ENCODE results near the gene MFGE8. TPM values are rescaled to one million over a fixed set of nuclear protein-coding genes. Genes with fewer than 3 reads are reported as not detected.

MFGE8 gene
- total RNA-seq, 4 donors from 2014 or later: 496 to 734 (median 508) TPM

DNA sequence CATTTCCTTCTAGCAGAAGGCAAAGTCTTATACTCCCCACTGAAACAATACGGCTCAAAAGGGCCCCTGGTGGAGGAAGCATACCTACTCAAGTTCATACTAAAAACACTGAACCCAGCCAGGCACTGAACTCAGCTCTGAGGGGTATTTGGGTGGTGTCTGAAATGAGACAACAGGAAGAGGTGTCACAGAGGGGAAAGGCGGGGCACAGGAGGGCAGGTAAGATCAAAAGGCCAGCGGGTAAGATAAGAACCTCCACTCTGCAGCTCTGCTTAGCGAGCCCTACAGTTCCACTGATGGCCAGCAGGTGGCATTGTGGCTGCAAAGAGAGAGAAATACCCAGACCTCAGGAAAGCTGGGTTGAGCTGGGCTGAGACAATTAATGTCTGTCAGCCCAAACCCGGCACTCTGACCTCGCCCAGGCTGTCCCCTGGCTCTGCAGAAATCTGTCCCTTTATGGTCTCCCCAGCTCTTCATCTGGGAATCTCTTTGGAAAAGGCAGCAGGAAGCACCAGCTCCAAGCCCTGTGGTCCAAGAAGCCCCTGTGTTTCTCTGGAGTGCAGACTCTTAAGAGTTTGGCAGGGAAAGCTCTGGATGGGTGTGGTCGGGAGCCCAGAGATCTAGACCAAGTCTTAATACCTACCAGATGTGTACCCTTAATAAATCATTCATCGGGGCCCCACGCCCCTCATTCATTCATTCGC is 8.4 kb downstream of the MFGE8 start:
- H3K27me3 ChIP-seq: no peaks in the 10 kb centered on the region
- WGBS, 2 donors (ENCODE audit: low coverage in 1 of 2): 6 to 16% methylated on average over 7 to 9 of the region's 10 CpGs
- H3K36me3 ChIP-seq: peaks cover 0 to 91% of the 10 kb centered on the region in 2 donors
- H3K9me3 ChIP-seq: no peaks in the 10 kb centered on the region
- peak overlapping the region in 3 of 4 donors; percentile 44 to 49 (median 48) for H3K27ac ChIP-seq
- no peak overlapping the region for H3K4me3 ChIP-seq
- TF ChIP-seq POLR2A (IDR thresholded peaks at IDR 0.05) (no peak), POLR2AphosphoS5 (IDR thresholded peaks at IDR 0.05) (peak; percentile 35), EP300 (IDR thresholded peaks at IDR 0.05) (no peak)
- TF ChIP-seq, protein P1, sequence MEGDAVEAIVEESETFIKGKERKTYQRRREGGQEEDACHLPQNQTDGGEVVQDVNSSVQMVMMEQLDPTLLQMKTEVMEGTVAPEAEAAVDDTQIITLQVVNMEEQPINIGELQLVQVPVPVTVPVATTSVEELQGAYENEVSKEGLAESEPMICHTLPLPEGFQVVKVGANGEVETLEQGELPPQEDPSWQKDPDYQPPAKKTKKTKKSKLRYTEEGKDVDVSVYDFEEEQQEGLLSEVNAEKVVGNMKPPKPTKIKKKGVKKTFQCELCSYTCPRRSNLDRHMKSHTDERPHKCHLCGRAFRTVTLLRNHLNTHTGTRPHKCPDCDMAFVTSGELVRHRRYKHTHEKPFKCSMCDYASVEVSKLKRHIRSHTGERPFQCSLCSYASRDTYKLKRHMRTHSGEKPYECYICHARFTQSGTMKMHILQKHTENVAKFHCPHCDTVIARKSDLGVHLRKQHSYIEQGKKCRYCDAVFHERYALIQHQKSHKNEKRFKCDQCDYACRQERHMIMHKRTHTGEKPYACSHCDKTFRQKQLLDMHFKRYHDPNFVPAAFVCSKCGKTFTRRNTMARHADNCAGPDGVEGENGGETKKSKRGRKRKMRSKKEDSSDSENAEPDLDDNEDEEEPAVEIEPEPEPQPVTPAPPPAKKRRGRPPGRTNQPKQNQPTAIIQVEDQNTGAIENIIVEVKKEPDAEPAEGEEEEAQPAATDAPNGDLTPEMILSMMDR (IDR thresholded peaks at IDR 0.05): peak in 3 of 4 experiments; percentile 96 to 99 (median 98)
- H3K4me1 ChIP-seq: peaks cover 0 to 46% (median 22%) of the 10 kb centered on the region in 3 donors
- peak; percentile 80 for ATAC-seq

DNA sequence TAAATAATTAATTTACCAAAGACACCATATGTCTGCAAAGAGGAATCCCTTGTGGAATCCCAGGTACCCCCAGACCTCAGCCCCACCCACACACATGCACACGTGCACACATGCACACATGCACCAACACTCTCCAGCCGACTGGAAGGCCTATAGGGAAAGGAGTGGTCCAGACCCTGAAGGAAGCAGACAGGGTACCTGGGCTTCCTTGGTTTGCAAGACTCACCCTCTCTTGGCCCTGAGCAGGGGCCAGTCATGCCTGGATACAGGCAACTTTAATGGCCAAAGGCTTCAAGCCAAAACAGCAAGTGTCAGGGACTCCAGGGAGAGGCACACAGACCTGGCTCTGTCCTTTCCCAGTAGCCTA is 8.9 kb downstream of the MFGE8 start:
- no peak for TF ChIP-seq POLR2A (IDR thresholded peaks at IDR 0.05)
- no peak for TF ChIP-seq POLR2AphosphoS5 (IDR thresholded peaks at IDR 0.05)
- TF ChIP-seq EP300 (IDR thresholded peaks at IDR 0.05): no peak
- TF ChIP-seq, protein P1 (IDR thresholded peaks at IDR 0.05): no peak
- no peak for ATAC-seq
- Histone ChIP-seq H3K4me1 (peaks cover 0 to 41% (median 16%) of the 10 kb centered on the region in 3 donors), H3K36me3 (peaks cover 0 to 91% of the 10 kb centered on the region in 2 donors), H3K4me3 (no peak overlapping the region), H3K27ac (peak overlapping the region in 1 of 4 donors; percentile 49), H3K9me3 (no peaks in the 10 kb centered on the region), H3K27me3 (no peaks in the 10 kb centered on the region)
- WGBS, 2 donors (ENCODE audit: low coverage in 1 of 2): 20 to 60% methylated on average over 1 of the region's 2 CpGs

DNA sequence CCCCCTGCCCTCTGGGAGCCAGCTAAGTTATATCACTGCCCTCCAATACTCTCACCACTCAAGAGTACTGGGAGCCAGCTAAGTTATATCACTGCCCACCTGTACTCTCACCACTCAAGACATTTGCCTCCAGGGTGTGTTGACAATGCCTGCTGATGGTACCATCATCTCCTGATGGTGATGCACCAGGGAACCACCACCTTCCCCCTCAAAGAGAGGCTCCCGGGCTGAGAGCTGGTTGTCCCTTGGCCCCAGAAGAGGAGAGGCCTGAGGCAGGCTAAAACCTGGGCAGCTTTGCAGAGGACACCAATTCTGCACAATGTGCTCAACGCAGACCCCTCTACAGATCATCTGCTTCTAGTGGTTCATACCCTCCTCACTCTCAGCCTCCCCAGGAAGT is 10.3 kb downstream of the MFGE8 start:
- ATAC-seq: no peak
- WGBS, 2 donors (ENCODE audit: low coverage in 1 of 2): 100% methylated on average over 1 of the region's 2 CpGs; no CpG with 5 or more reads in 1 of the 2 donors
- Histone ChIP-seq H3K9me3 (no peaks in the 10 kb centered on the region), H3K27me3 (no peaks in the 10 kb centered on the region), H3K27ac (no peak overlapping the region), H3K36me3 (peaks cover 0 to 82% of the 10 kb centered on the region in 2 donors), H3K4me3 (no peak overlapping the region), H3K4me1 (peaks cover 0 to 37% (median 19%) of the 10 kb centered on the region in 3 donors)
- TF ChIP-seq, protein P1 (IDR thresholded peaks at IDR 0.05): no peak
- TF ChIP-seq POLR2A (IDR thresholded peaks at IDR 0.05) (no peak), EP300 (IDR thresholded peaks at IDR 0.05) (no peak), POLR2AphosphoS5 (IDR thresholded peaks at IDR 0.05) (no peak)

DNA sequence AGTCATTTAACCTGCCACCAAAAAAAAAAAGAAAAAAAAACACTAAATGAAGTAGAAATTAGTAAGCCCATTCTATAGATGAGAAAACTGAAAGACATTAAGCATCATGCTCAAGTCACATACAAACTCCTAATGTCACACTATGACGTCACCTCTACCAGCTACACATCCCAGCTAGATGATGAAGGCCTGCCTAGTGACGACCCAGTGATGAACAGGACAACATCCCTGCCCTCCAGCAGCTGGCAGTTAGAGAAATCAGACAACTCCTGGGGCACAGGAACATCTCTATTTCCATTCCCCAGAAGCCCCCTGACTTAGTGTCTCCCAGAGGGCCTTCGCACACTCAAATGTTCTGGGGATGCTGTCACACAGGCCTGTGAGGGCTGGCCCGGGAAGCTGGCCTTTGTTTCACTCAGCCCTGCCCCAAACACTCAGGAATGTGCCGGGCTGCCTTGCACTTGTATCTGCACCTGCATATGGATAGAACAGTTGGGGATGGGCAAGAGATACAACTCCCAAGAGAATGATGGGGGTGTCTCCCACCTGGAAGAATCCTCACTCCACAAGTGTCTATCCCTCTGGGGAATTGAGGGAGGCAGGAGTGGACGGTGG is 10.9 kb downstream of the MFGE8 start:
- Histone ChIP-seq H3K4me3 (no peak overlapping the region), H3K27me3 (no peaks in the 10 kb centered on the region), H3K27ac (no peak overlapping the region), H3K36me3 (peaks cover 0 to 76% of the 10 kb centered on the region in 2 donors), H3K4me1 (peaks cover 0 to 40% (median 23%) of the 10 kb centered on the region in 3 donors), H3K9me3 (no peaks in the 10 kb centered on the region)
- TF ChIP-seq POLR2AphosphoS5 (IDR thresholded peaks at IDR 0.05): no peak
- TF ChIP-seq POLR2A (IDR thresholded peaks at IDR 0.05): no peak
- TF ChIP-seq EP300 (IDR thresholded peaks at IDR 0.05): no peak
- TF ChIP-seq, protein P1 (IDR thresholded peaks at IDR 0.05): no peak
- no peak for ATAC-seq
- 92% methylated on average over 3 of the region's 6 CpGs; no CpG with 5 or more reads in 1 of the 2 donors for WGBS, 2 donors (ENCODE audit: low coverage in 1 of 2)
